Tibial artery (tissue), 4 donors: Measurements from ENCODE around the gene CSTF3.
"Not testable (repeated sequence)": the region's sequence is repeated elsewhere in the genome, so short reads cannot be mapped to it uniquely, and the experiment has no call there.

Experiments used
- DNase-seq, 2 donors: peaks; one replicate each; pipeline ENCODE4 v3.0.0-alpha.2; 2019
- H3K27ac ChIP-seq, 2 donors: fragments of 200-600 bp; sonication (generic) in 1 of 2; 1 replicate in 1 of 2; 2 replicates in 1 of 2; pipeline ENCODE4 v1.5.1; 2018 to 2019; ENCODE audit warnings: mild to moderate bottlenecking in 1 of 2
- H3K27me3 ChIP-seq, 2 donors: fragments of 200-600 bp; sonication (generic) in 1 of 2; one replicate each; pipeline versions ENCODE4 v1.5.1 to v1.6.0; 2016 to 2019
- H3K36me3 ChIP-seq, 3 donors: fragments of 200-600 bp; sonication (generic) in 2 of 3; one replicate each; pipeline ENCODE4 v1.5.1; 2016 to 2019; ENCODE audit warnings: mild to moderate bottlenecking in 2 of 3
- H3K4me1 ChIP-seq, 4 donors: fragments of 200-600 bp; sonication (generic) in 2 of 4; 1 replicate in 3 of 4; 2 replicates in 1 of 4; pipeline ENCODE4 v1.5.1; 2016 to 2019
- H3K4me3 ChIP-seq, 2 donors: fragments of 200-600 bp; sonication (generic) in 1 of 2; 1 replicate in 1 of 2; 2 replicates in 1 of 2; pipeline ENCODE4 v1.5.1; 2018 to 2019; ENCODE audit warnings: mild to moderate bottlenecking in 2 of 2
- H3K9me3 ChIP-seq, 3 donors: fragments of 200-600 bp; sonication (generic) in 1 of 3; one replicate each; pipeline ENCODE4 v1.5.1; 2016 to 2019
- CTCF ChIP-seq, 2 experiments: fragments of 200-600 bp in 1 of 2; fragments of 450-650 bp in 1 of 2; IDR thresholded peaks; one replicate each; pipeline ENCODE4 v1.5.1; 2017 to 2019; ENCODE audit warnings: antibody characterized with exemption in 2 of 2, mild to moderate bottlenecking in 1 of 2, moderate library complexity in 1 of 2
- intact Hi-C: fragments of 100-400 bp; cut with DNase I; formaldehyde crosslinking; loops from one replicate; pipeline ENCODE4 v1.15.0; 2023; ENCODE audit warnings: low total_unique reads

Gene CSTF3

GRCh38 chr11:33179348-33179803 lies 18.1 kb upstream of the CSTF3 start:
- Histone ChIP-seq H3K27ac (no peak overlapping the region), H3K4me3 (no peak overlapping the region), H3K27me3 (no peaks in the 10 kb centered on the region), H3K9me3 (no peaks in the 10 kb centered on the region), H3K36me3 (no peaks in the 10 kb centered on the region), H3K4me1 (no peaks in the 10 kb centered on the region)
- DNase-seq, result no peak
- intact Hi-C loops, result no loop called here
- TF ChIP-seq CTCF (IDR thresholded peaks at IDR 0.05), result no peak

- Histone ChIP-seq H3K4me1 (no peaks in the 10 kb centered on the region), H3K9me3 (no peaks in the 10 kb centered on the region), H3K27me3 (no peaks in the 10 kb centered on the region), H3K27ac (no peak overlapping the region), H3K36me3 (no peaks in the 10 kb centered on the region), H3K4me3 (no peak overlapping the region)
- no peak for TF ChIP-seq CTCF (IDR thresholded peaks at IDR 0.05)
- no peak for DNase-seq
- intact Hi-C loops, result no loop called here
These were observed 17.3 kb upstream of the CSTF3 start for GRCh38 chr11:33178443-33179180.

- intact Hi-C loops, result no loop called here
These were observed 16.5 kb upstream of the CSTF3 start for GRCh38 chr11:33177676-33178336.

GRCh38 chr11:33176760-33177159 lies 15.5 kb upstream of the CSTF3 start:
- H3K27ac ChIP-seq, H3K9me3 ChIP-seq, H3K4me1 ChIP-seq, H3K27me3 ChIP-seq, H3K4me3 ChIP-seq, intact Hi-C loops, H3K36me3 ChIP-seq, DNase-seq: not testable (repeated sequence)

More at GRCh38 chr11:33177676-33178336, 16.5 kb upstream of the CSTF3 start:
- no peaks in the 10 kb centered on the region for H3K9me3 ChIP-seq
- H3K4me1 ChIP-seq, result no peaks in the 10 kb centered on the region
- H3K27ac ChIP-seq, result no peak overlapping the region
- no peak for TF ChIP-seq CTCF (IDR thresholded peaks at IDR 0.05)
- H3K27me3 ChIP-seq, result no peaks in the 10 kb centered on the region
- DNase-seq, result no peak
- no peak overlapping the region for H3K4me3 ChIP-seq
- H3K36me3 ChIP-seq, result no peaks in the 10 kb centered on the region

- H3K9me3 ChIP-seq, result no peaks in the 10 kb centered on the region
- H3K4me1 ChIP-seq, result no peaks in the 10 kb centered on the region
- no peak for TF ChIP-seq CTCF (IDR thresholded peaks at IDR 0.05)
- no peaks in the 10 kb centered on the region for H3K27me3 ChIP-seq
- no peak overlapping the region for H3K27ac ChIP-seq
- H3K36me3 ChIP-seq, result no peaks in the 10 kb centered on the region
- DNase-seq, result peak in 1 of 2 donors; percentile 40
- intact Hi-C loops, result no loop called here
- no peak overlapping the region for H3K4me3 ChIP-seq
These were observed 11.7 kb upstream of the CSTF3 start for GRCh38 chr11:33172996-33173395.

GRCh38 chr11:33172345-33172744 lies 11.1 kb upstream of the CSTF3 start:
- Histone ChIP-seq H3K4me1 (no peaks in the 10 kb centered on the region), H3K36me3 (no peaks in the 10 kb centered on the region), H3K27ac (no peak overlapping the region), H3K4me3 (no peak overlapping the region), H3K9me3 (no peaks in the 10 kb centered on the region), H3K27me3 (no peaks in the 10 kb centered on the region)
- no peak for TF ChIP-seq CTCF (IDR thresholded peaks at IDR 0.05)
- intact Hi-C loops, result no loop called here
- no peak for DNase-seq
